ENCODE measurements around the gene TCN1.
"Not testable (repeated sequence)": the region's sequence is repeated elsewhere in the genome, so short reads cannot be mapped to it uniquely, and the experiment has no call there.

GRCh38 chr11:59816434-59816833 is 49.9 kb downstream of the TCN1 start:
- not testable (repeated sequence) for TF ChIP-seq EZH2 (IDR thresholded peaks at IDR 0.05); POLR2AphosphoS5 (IDR thresholded peaks at IDR 0.05; ENCODE audit: low read depth, low read length); CTCF (IDR thresholded peaks at IDR 0.05 in 2 of 3, conservative IDR thresholded peaks at IDR 0.05 in 1 of 3; ENCODE audit: borderline replicate concordance in 1 of 3, insufficient read depth in 1 of 3, low read depth in 2 of 3, low read length in 2 of 3); ZFX (IDR thresholded peaks at IDR 0.05); SP1 (IDR thresholded peaks at IDR 0.05; ENCODE audit: low read depth); MAX (IDR thresholded peaks at IDR 0.05); CEBPB (IDR thresholded peaks at IDR 0.05; ENCODE audit: low read depth); POLR2A (IDR thresholded peaks at IDR 0.05; ENCODE audit: borderline replicate concordance, extremely low read depth, insufficient read depth, insufficient read length); RAD21 (IDR thresholded peaks at IDR 0.05; ENCODE audit: low read depth); ELF1 (IDR thresholded peaks at IDR 0.05; ENCODE audit: borderline replicate concordance, low read depth); SRF (IDR thresholded peaks at IDR 0.05; ENCODE audit: low read depth)
